A673 (cell line): Measurements from ENCODE around the gene COL13A1. TPM values are rescaled to one million over a fixed set of nuclear protein-coding genes. Genes with fewer than 3 reads are reported as not detected.

ENCODE experiments used
- BruUV-seq: library from RNA; stranded (reverse); fragments of 400-500 nt; replicated peaks from 2 replicates; lab custom pipeline; 2021; lab: Mats Ljungman, UMichigan
- CTCF ChIA-PET: fragments of 300-600 bp; sonication (Branson Sonifier 250); formaldehyde crosslinking; loops from one replicate; lab custom pipeline; 2022; ENCODE audit warnings: antibody characterized with exemption; lab: Charles Lee
- POLR2A ChIA-PET: fragments of 300-600 bp; sonication (Branson Sonifier 250); formaldehyde crosslinking; loops from one replicate; lab custom pipeline; 2022; ENCODE audit warnings: antibody characterized with exemption; ENCODE audit not compliant: low non-redundant PET; lab: Charles Lee
- DNase-seq: peaks from one replicate; pipeline ENCODE4 v3.0.0-alpha.2; 2015; ENCODE audit warnings: low spot score
- H3K27ac ChIP-seq: fragments of 200-600 bp; sonication (generic); 2 replicates; pipeline ENCODE4 v1.5.1; 2016; ENCODE audit warnings: mixed run types, low read depth, mild to moderate bottlenecking, mixed read lengths, antibody characterized with exemption, low read length; ENCODE audit not compliant: poor library complexity, severe bottlenecking
- H3K27me3 ChIP-seq: fragments of 200-600 bp; sonication (generic); replicated peaks from 2 replicates; pipeline ENCODE4 v1.6.1; 2017; ENCODE audit warnings: mixed run types, low read depth, mild to moderate bottlenecking, mixed read lengths, antibody characterized with exemption, low read length; ENCODE audit not compliant: insufficient read depth, poor library complexity
- H3K36me3 ChIP-seq: fragments of 200-600 bp; sonication (generic); 2 replicates; pipeline ENCODE4 v1.6.1; 2016; ENCODE audit warnings: mixed run types, mild to moderate bottlenecking, mixed read lengths, antibody characterized with exemption, low read length; ENCODE audit not compliant: insufficient read depth, poor library complexity, severe bottlenecking
- H3K4me1 ChIP-seq: fragments of 200-600 bp; sonication (generic); 2 replicates; pipeline ENCODE4 v1.6.1; 2017; ENCODE audit warnings: mixed run types, mild to moderate bottlenecking, mixed read lengths, antibody characterized with exemption, low read length; ENCODE audit not compliant: insufficient read depth, poor library complexity, severe bottlenecking
- H3K4me3 ChIP-seq: fragments of 200-600 bp; sonication (generic); 2 replicates; pipeline ENCODE4 v1.5.1; 2016; ENCODE audit warnings: low read depth, mixed run types, mild to moderate bottlenecking, mixed read lengths, low read length; ENCODE audit not compliant: poor library complexity, severe bottlenecking
- H3K9me3 ChIP-seq: fragments of 200-600 bp; sonication (generic); 2 replicates; pipeline ENCODE4 v1.6.1; 2016; ENCODE audit warnings: mixed run types, low read depth, mild to moderate bottlenecking, mixed read lengths, antibody characterized with exemption, low read length; ENCODE audit not compliant: poor library complexity, severe bottlenecking
- CTCF ChIP-seq: fragments of 300-800, 200-600 bp; sonication (generic); conservative IDR thresholded peaks from 2 replicates; pipeline ENCODE4 v1.5.1; 2017; ENCODE audit warnings: low read depth, mild to moderate bottlenecking, antibody characterized with exemption, low read length, moderate library complexity, mixed read lengths
- EZH2 ChIP-seq: fragments of 200-600 bp; sonication (generic); IDR thresholded peaks from 2 replicates; pipeline ENCODE4 v1.6.1; 2017; ENCODE audit warnings: borderline replicate concordance, low read depth, mild to moderate bottlenecking, mixed read lengths, antibody characterized with exemption, low read length; ENCODE audit not compliant: poor library complexity, severe bottlenecking
- intact Hi-C: fragments of 100-400 bp; cut with micrococcal nuclease; formaldehyde crosslinking; loops from one replicate; pipeline ENCODE4 v1.10.0; 2022; ENCODE audit not compliant: unreplicated experiment
- total RNA-seq: library from RNA; stranded (reverse); gene quantifications from 2 replicates; pipeline ENCODE4 v1.2.3, GENCODE V29; 2021

COL13A1 gene
- total RNA-seq, 1 experiment from 2014 or later: 2.0 TPM

GRCh38 chr10:69791812-69792211 lies 9.9 kb upstream of the COL13A1 start:
- Histone ChIP-seq H3K9me3 (peaks cover 9% of the 10 kb centered on the region), H3K36me3 (no peaks in the 10 kb centered on the region), H3K4me3 (no peak overlapping the region), H3K27me3 (no peaks in the 10 kb centered on the region), H3K27ac (no peak overlapping the region), H3K4me1 (no peaks in the 10 kb centered on the region)
- CTCF ChIA-PET: no interaction called here
- POLR2A ChIA-PET: no interaction called here
- intact Hi-C loops: no loop called here
- no peak for TF ChIP-seq CTCF
- no peak for TF ChIP-seq EZH2
- no peak for DNase-seq
- no TSS peak for BruUV-seq

- Histone ChIP-seq H3K27me3 (no peaks in the 10 kb centered on the region), H3K9me3 (peaks cover 9% of the 10 kb centered on the region), H3K27ac (no peak overlapping the region), H3K4me1 (no peaks in the 10 kb centered on the region), H3K36me3 (no peaks in the 10 kb centered on the region), H3K4me3 (no peak overlapping the region)
- POLR2A ChIA-PET: no interaction called here
- TF ChIP-seq CTCF (no peak), EZH2 (no peak)
- CTCF ChIA-PET: no interaction called here
- DNase-seq: no peak
- no TSS peak for BruUV-seq
- intact Hi-C loops: no loop called here
These were observed 9.4 kb upstream of the COL13A1 start for GRCh38 chr10:69792341-69792740.

GRCh38 chr10:69794673-69795072 lies 7.0 kb upstream of the COL13A1 start:
- DNase-seq: no peak
- TF ChIP-seq EZH2 (no peak), CTCF (no peak)
- BruUV-seq: no TSS peak

More at GRCh38 chr10:69794673-69795072, 7.0 kb upstream of the COL13A1 start:
- ChIA-PET CTCF (interaction anchor here (0.6 kb wide), 1 partner anchor 508 kb away, joined by 12 read pairs; no protein-coding TSS in a partner anchor), POLR2A (no interaction called here)
- H3K9me3 ChIP-seq: peaks cover 9% of the 10 kb centered on the region
- H3K4me1 ChIP-seq: no peaks in the 10 kb centered on the region
- H3K4me3 ChIP-seq: no peak overlapping the region
- H3K27me3 ChIP-seq: no peaks in the 10 kb centered on the region
- intact Hi-C loops: no loop called here
- no peak overlapping the region for H3K27ac ChIP-seq
- no peaks in the 10 kb centered on the region for H3K36me3 ChIP-seq
